ENCODE results near the gene BAX. TPM values are rescaled to one million over a fixed set of nuclear protein-coding genes. Genes with fewer than 3 reads are reported as not detected.

BAX gene
- total and polyA plus RNA-seq, 9 of the 15 experiments (the other 6 are each of a cell fraction or from before 2014, with no cell fraction given), result 3.2 to 95.4 (median 44.5) TPM

GRCh38 chr19:48999481-49000325, 45.0 kb downstream of the BAX start:
- no peaks in the 10 kb centered on the region for H3K27me3 ChIP-seq (ENCODE audit: control insufficient read depth in 2 of 2, insufficient read depth in 2 of 2, low read length in 2 of 2)
- ChIA-PET POLR2A (interaction anchor here (0.5 to 1.2 kb wide), 6 partner anchors 10 to 211 kb away, joined by 3 to 6 read pairs (median 3); partner anchors contain the start of gene NUCB1), CTCF (ENCODE audit: low intra/inter-chr PET ratio) (interaction anchor here (1.0 to 1.3 kb wide), 2 partner anchors 145 to 227 kb away, joined by 3 read pairs; no protein-coding TSS in a partner anchor)
- H4K20me1 ChIP-seq (replicated peaks; ENCODE audit: control insufficient read depth, insufficient read depth, low read length), result 0 out of 2 replicates have a peak, but pooled peaks cover 5% of the 10 kb centered on the region
- BruUV-seq (replicated peaks), result no TSS peak
- no peak overlapping the region for H3K27ac ChIP-seq (ENCODE audit: extremely low read depth, low read depth, low read length)
- H3K79me2 ChIP-seq (ENCODE audit: control insufficient read depth, insufficient read depth, low read length), result peaks cover 50% of the 10 kb centered on the region
- WGBS (ENCODE audit: insufficient coverage, low coverage, missing lambda C conversion rate), result 68% methylated on average over 16 of the region's 16 CpGs
- FAIRE-seq (peak; percentile 80), ATAC-seq (peak; percentile 87), DNase-seq (ENCODE audit: extremely low read depth in 1 of 4, low spot score in 3 of 4) (peak; percentile 40 to 74 (median 58))
- H3K36me3 ChIP-seq (ENCODE audit: control insufficient read depth, insufficient read depth, low read length), result peaks cover 75% of the 10 kb centered on the region
- no peaks in the 10 kb centered on the region for H3K9me1 ChIP-seq (ENCODE audit: control insufficient read depth, insufficient read depth, low read length)
- no peak overlapping the region for H3K4me2 ChIP-seq (ENCODE audit: insufficient read depth, low read length)
- H2AFZ ChIP-seq (ENCODE audit: low read depth, low read length), result no peak overlapping the region
- in situ Hi-C loops (cut with MboI), result no loop called here
- no peaks in the 10 kb centered on the region for H3K9me3 ChIP-seq (replicated peaks; ENCODE audit: control insufficient read depth, insufficient read depth, low read depth, low read length)
- intact Hi-C loops (cut with micrococcal nuclease), result loop anchor here (2.0 to 10.0 kb wide), 3 partner anchors 75 to 225 kb away; partner anchors contain the start of genes HRC and TRPM4
- peaks cover 0 to 8% of the 10 kb centered on the region in 2 experiments; a peak in 4 of 5 replicates for H3K4me1 ChIP-seq (replicated peaks in 1 of 2; ENCODE audit: control insufficient read depth in 2 of 2, insufficient read depth in 2 of 2, low read length in 2 of 2)
- no peak overlapping the region for H3K4me3 ChIP-seq
- no peak overlapping the region for H3K9ac ChIP-seq (ENCODE audit: insufficient read depth in 1 of 2, low read depth in 2 of 2, low read length in 2 of 2)
- TF ChIP-seq BMI1 (IDR thresholded peaks at IDR 0.05; ENCODE audit: low read length), result no peak
- peak in 1 of 2 experiments; percentile 61; a peak in 2 of 4 replicates for TF ChIP-seq RAD21 (CRISPR knock-in tag; conservative IDR thresholded peaks at IDR 0.05 in 1 of 2, IDR thresholded peaks at IDR 0.05 in 1 of 2)
- TF ChIP-seq PML (IDR thresholded peaks at IDR 0.05; ENCODE audit: low read length), result no peak
- no peak for TF ChIP-seq DDX20 (tag; IDR thresholded peaks at IDR 0.05; ENCODE audit: low read depth)
- peak; percentile 72 to 84 (median 73) for TF ChIP-seq CTCF (IDR thresholded peaks at IDR 0.05 in 2 of 3, conservative IDR thresholded peaks at IDR 0.05 in 1 of 3; ENCODE audit: insufficient read depth in 2 of 3, low read depth in 1 of 3, low read length in 3 of 3)
- peak; percentile 49; the same call in 1 of the 2 replicates for TF ChIP-seq SPI1 (IDR thresholded peaks at IDR 0.05; ENCODE audit: borderline replicate concordance, low read depth, low read length)
- no peak for TF ChIP-seq TRIM25 (IDR thresholded peaks at IDR 0.05; ENCODE audit: borderline replicate concordance)
- no peak for TF ChIP-seq RBBP5 (IDR thresholded peaks at IDR 0.05; ENCODE audit: borderline replicate concordance, insufficient read depth, low read length, poor library complexity, severe bottlenecking)
- no peak for TF ChIP-seq TGIF2 (CRISPR knock-in tag; IDR thresholded peaks at IDR 0.05)
- 0 out of 2 replicates have a peak, but pooled peaks have one; percentile 12 for TF ChIP-seq CREM (IDR thresholded peaks at IDR 0.05; ENCODE audit: low read depth)
- TF ChIP-seq ZNF444 (CRISPR knock-in tag; IDR thresholded peaks at IDR 0.05), result no peak
- TF ChIP-seq CBX2 (IDR thresholded peaks at IDR 0.05; ENCODE audit: insufficient read depth, low read length, poor library complexity, severe bottlenecking), result no peak
- TF ChIP-seq RCOR1 (IDR thresholded peaks at IDR 0.05; ENCODE audit: borderline replicate concordance in 1 of 2, low read depth in 2 of 2, low read length in 2 of 2), result peak; percentile 46 to 71; a peak in 2 of 4 replicates
- peak; percentile 52; the same call in 1 of the 2 replicates for TF ChIP-seq SMC3 (conservative IDR thresholded peaks at IDR 0.05; ENCODE audit: insufficient read depth, low read depth, low read length)
- peak; percentile 64; the same call in 1 of the 2 replicates for TF ChIP-seq GABPB1 (CRISPR knock-in tag; IDR thresholded peaks at IDR 0.05)
- peak; percentile 53 for TF ChIP-seq ELF1 (tag; IDR thresholded peaks at IDR 0.05)
- no peak for TF ChIP-seq KAT2B (IDR thresholded peaks at IDR 0.05; ENCODE audit: low read depth, low read length)
